ENCODE data around the gene PCDHAC2. TPM values are rescaled to one million over a fixed set of nuclear protein-coding genes. Genes with fewer than 3 reads are reported as not detected.

Gene PCDHAC2
- total RNA-seq, 1 experiment from 2014 or later, result 9.3 TPM

- BruUV-seq (replicated peaks), result no TSS peak
- no peak for TF ChIP-seq CTCF (IDR thresholded peaks at IDR 0.05; ENCODE audit: unreplicated experiment)
- POLR2A ChIA-PET, result interaction anchor here (0.6 to 1.2 kb wide), 4 partner anchors 20 to 94 kb away, joined by 3 to 5 read pairs (median 4); partner anchors contain the start of gene PCDHAC1
Measured at GRCh38 chr5:140946578-140946977, 19.7 kb upstream of the PCDHAC2 start.

GRCh38 chr5:140951636-140952035 lies 14.6 kb upstream of the PCDHAC2 start:
- Mint-ChIP-seq H3K27me3 (ENCODE audit: insufficient read depth, unreplicated experiment) (no peaks in the 10 kb centered on the region), H3K36me3 (ENCODE audit: insufficient read depth, unreplicated experiment) (no peaks in the 10 kb centered on the region), H3K4me3 (ENCODE audit: unreplicated experiment) (no peak overlapping the region), H3K9me3 (ENCODE audit: unreplicated experiment) (peaks cover 9% of the 10 kb centered on the region), H3K4me1 (ENCODE audit: insufficient read depth, unreplicated experiment) (peaks cover 22% of the 10 kb centered on the region), H3K27ac (ENCODE audit: low read depth, unreplicated experiment) (no peak overlapping the region)
- TF ChIP-seq CTCF (IDR thresholded peaks at IDR 0.05; ENCODE audit: unreplicated experiment), result no peak
- CTCF ChIA-PET, result interaction anchor here (0.9 to 4.8 kb wide), 2 partner anchors 25 to 145 kb away, joined by 4 to 23 read pairs; partner anchors contain the start of genes PCDHA4 and PCDHAC1
- POLR2A ChIA-PET, result interaction anchor here (0.6 to 3.9 kb wide), 4 partner anchors 9 to 65 kb away, joined by 3 to 26 read pairs (median 8); partner anchors contain the start of gene PCDHAC2
- no peak for DNase-seq (ENCODE audit: unreplicated experiment)
- no TSS peak for BruUV-seq (replicated peaks)
- intact Hi-C loops (cut with micrococcal nuclease), result no loop called here

More at GRCh38 chr5:140946578-140946977, 19.7 kb upstream of the PCDHAC2 start:
- Mint-ChIP-seq H3K9me3 (ENCODE audit: unreplicated experiment) (peaks cover 14% of the 10 kb centered on the region), H3K27me3 (ENCODE audit: insufficient read depth, unreplicated experiment) (no peaks in the 10 kb centered on the region), H3K4me1 (ENCODE audit: insufficient read depth, unreplicated experiment) (peaks cover 20% of the 10 kb centered on the region), H3K27ac (ENCODE audit: low read depth, unreplicated experiment) (no peak overlapping the region), H3K4me3 (ENCODE audit: unreplicated experiment) (no peak overlapping the region), H3K36me3 (ENCODE audit: insufficient read depth, unreplicated experiment) (no peaks in the 10 kb centered on the region)
- intact Hi-C loops (cut with micrococcal nuclease), result no loop called here
- CTCF ChIA-PET, result interaction anchor here (1.3 to 2.6 kb wide), 2 partner anchors 20 to 71 kb away, joined by 3 to 7 read pairs; partner anchors contain the start of gene PCDHAC1
- DNase-seq (ENCODE audit: unreplicated experiment), result no peak

- Mint-ChIP-seq H3K4me1 (ENCODE audit: insufficient read depth, unreplicated experiment) (peaks cover 20% of the 10 kb centered on the region), H3K27me3 (ENCODE audit: insufficient read depth, unreplicated experiment) (no peaks in the 10 kb centered on the region), H3K9me3 (ENCODE audit: unreplicated experiment) (peaks cover 9% of the 10 kb centered on the region), H3K36me3 (ENCODE audit: insufficient read depth, unreplicated experiment) (no peaks in the 10 kb centered on the region), H3K27ac (ENCODE audit: low read depth, unreplicated experiment) (no peak overlapping the region), H3K4me3 (ENCODE audit: unreplicated experiment) (no peak overlapping the region)
- no TSS peak for BruUV-seq (replicated peaks)
- ChIA-PET CTCF (interaction anchor here (0.8 to 1.2 kb wide), 3 partner anchors 27 to 87 kb away, joined by 3 to 6 read pairs (median 3); partner anchors contain the start of gene PCDHAC1), POLR2A (interaction anchor here (0.6 to 1.4 kb wide), 6 partner anchors 10 to 608 kb away, joined by 3 to 6 read pairs (median 4); no protein-coding TSS in a partner anchor)
- DNase-seq (ENCODE audit: unreplicated experiment), result no peak
- TF ChIP-seq CTCF (IDR thresholded peaks at IDR 0.05; ENCODE audit: unreplicated experiment), result no peak
- intact Hi-C loops (cut with micrococcal nuclease), result no loop called here
Measured at GRCh38 chr5:140953234-140953633, 13.0 kb upstream of the PCDHAC2 start.

- Mint-ChIP-seq H3K27me3 (ENCODE audit: insufficient read depth, unreplicated experiment) (no peaks in the 10 kb centered on the region), H3K4me3 (ENCODE audit: unreplicated experiment) (no peak overlapping the region), H3K36me3 (ENCODE audit: insufficient read depth, unreplicated experiment) (no peaks in the 10 kb centered on the region), H3K27ac (ENCODE audit: low read depth, unreplicated experiment) (no peak overlapping the region), H3K9me3 (ENCODE audit: unreplicated experiment) (no peaks in the 10 kb centered on the region), H3K4me1 (ENCODE audit: insufficient read depth, unreplicated experiment) (no peaks in the 10 kb centered on the region)
- ChIA-PET POLR2A (interaction anchor here (2.1 kb wide), 1 partner anchor 78 kb away, joined by 11 read pairs; no protein-coding TSS in a partner anchor), CTCF (interaction anchor here (6.2 kb wide), 1 partner anchor 36 kb away, joined by 41 read pairs; the partner anchor contains the start of gene PCDHAC1)
- no TSS peak for BruUV-seq (replicated peaks)
- intact Hi-C loops (cut with micrococcal nuclease), result no loop called here
- TF ChIP-seq CTCF (IDR thresholded peaks at IDR 0.05; ENCODE audit: unreplicated experiment), result no peak
- DNase-seq (ENCODE audit: unreplicated experiment), result no peak
Measured at GRCh38 chr5:140962190-140962589, 4.1 kb upstream of the PCDHAC2 start.

Data from MCF 10A (cell line).